ENCODE measurements around the gene ELL.

- no peak for TF ChIP-seq CTCF (IDR thresholded peaks at IDR 0.05; ENCODE audit: poor library complexity, severe bottlenecking)
- TF ChIP-seq EZH2 (IDR thresholded peaks at IDR 0.05; ENCODE audit: borderline replicate concordance, insufficient read depth, low read length, poor library complexity, severe bottlenecking), result no peak
- TF ChIP-seq MXI1 (conservative IDR thresholded peaks at IDR 0.05; ENCODE audit: poor library complexity, severe bottlenecking), result no peak
- no peak for TF ChIP-seq POLR2AphosphoS5 (IDR thresholded peaks at IDR 0.05)
- TF ChIP-seq TAF1 (IDR thresholded peaks at IDR 0.05; ENCODE audit: low read depth), result no peak
Measured at GRCh38 chr19:18496167-18496979, 25.5 kb downstream of the ELL start.
